T-cell (primary cell): ENCODE data around the gene SLC28A1. TPM values are rescaled to one million over a fixed set of nuclear protein-coding genes. Genes with fewer than 3 reads are reported as not detected.

Experiments
- ATAC-seq, 4 experiments: fragments of 200-7000 bp in 3 of 4; fragments of 150-1000 bp in 1 of 4; cut with Tn5 transposase; replicated peaks in 1 of 4; 1 replicate in 3 of 4; 2 replicates in 1 of 4; pipeline ENCODE4 v1.10.0; 2021; ENCODE audit warnings: moderate library complexity in 3 of 4, mild to moderate bottlenecking in 2 of 4, moderate number of reproducible peaks in 1 of 4
- CTCF ChIA-PET, 2 donors: fragments of 300-600 bp; sonication (Branson Sonifier 250); formaldehyde crosslinking; loops; one replicate each; lab custom pipeline; 2022; ENCODE audit warnings: antibody characterized with exemption in 2 of 2; lab: Charles Lee
- POLR2A ChIA-PET, 2 donors: fragments of 300-600 bp; sonication (Branson Sonifier 250); formaldehyde crosslinking; loops; one replicate each; lab custom pipeline; 2022; ENCODE audit warnings: antibody characterized with exemption in 2 of 2; lab: Charles Lee
- DNase-seq, 35 experiments: peaks; one replicate each; pipeline versions ENCODE4 v3.0.0 to v3.0.0-alpha.2; 2013 to 2023
- H3K27ac ChIP-seq: one replicate; pipeline ENCODE4 v1.5.1; 2013; ENCODE audit warnings: low read length
- H3K27me3 ChIP-seq, 2 experiments: replicated peaks in 1 of 2; 1 replicate in 1 of 2; 2 replicates in 1 of 2; pipeline versions ENCODE4 v1.6.1 to v1.7.0; 2013; ENCODE audit warnings: low read length in 1 of 2, mixed read lengths in 1 of 2; ENCODE audit not compliant: control insufficient read depth in 2 of 2, insufficient read depth in 2 of 2; ENCODE audit errors: extremely low read depth in 1 of 2
- H3K36me3 ChIP-seq, 2 donors: 1 replicate in 1 of 2; 2 replicates in 1 of 2; pipeline versions ENCODE4 v1.6.1 to v1.7.0; 2013; ENCODE audit warnings: low read length in 1 of 2; ENCODE audit not compliant: control insufficient read depth in 2 of 2, insufficient read depth in 1 of 2; ENCODE audit errors: extremely low read depth in 1 of 2
- H3K4me1 ChIP-seq, 2 experiments: 1 replicate in 1 of 2; 2 replicates in 1 of 2; pipeline versions ENCODE4 v1.6.1 to v1.7.0; 2013; ENCODE audit warnings: low read length in 2 of 2, mixed read lengths in 1 of 2; ENCODE audit not compliant: insufficient read depth in 2 of 2, control insufficient read depth in 1 of 2; ENCODE audit errors: extremely low read depth in 1 of 2
- H3K4me3 ChIP-seq, 2 donors: 1 replicate in 1 of 2; 2 replicates in 1 of 2; pipeline versions ENCODE4 v1.5.1 to v1.7.0; 2013; ENCODE audit warnings: mild to moderate bottlenecking in 2 of 2, low read length in 1 of 2, moderate library complexity in 1 of 2; ENCODE audit not compliant: control insufficient read depth in 1 of 2; ENCODE audit errors: extremely low read depth in 1 of 2
- H3K9me3 ChIP-seq: 2 replicates; pipeline ENCODE4 v1.7.0; 2013
- H3K27ac Mint-ChIP-seq, 2 donors: one replicate each; pipeline ENCODE4 v1.8.0; 2020 to 2021; ENCODE audit warnings: mild to moderate bottlenecking in 2 of 2, mixed read lengths in 2 of 2
- H3K27me3 Mint-ChIP-seq, 2 donors: one replicate each; pipeline ENCODE4 v1.8.0; 2021 to 2022; ENCODE audit warnings: mixed read lengths in 2 of 2
- H3K36me3 Mint-ChIP-seq: one replicate; pipeline ENCODE4 v1.8.0; 2021; ENCODE audit warnings: mixed read lengths
- H3K4me1 Mint-ChIP-seq, 3 donors: one replicate each; pipeline ENCODE4 v1.8.0; 2020 to 2022; ENCODE audit warnings: mixed read lengths in 3 of 3, mild to moderate bottlenecking in 1 of 3
- H3K4me3 Mint-ChIP-seq, 3 donors: one replicate each; pipeline ENCODE4 v1.8.0; 2020 to 2022; ENCODE audit warnings: mild to moderate bottlenecking in 3 of 3, mixed read lengths in 3 of 3, moderate library complexity in 3 of 3
- H3K9me3 Mint-ChIP-seq, 3 donors: one replicate each; pipeline ENCODE4 v1.8.0; 2020 to 2022; ENCODE audit warnings: mixed read lengths in 3 of 3
- WGBS: methylation state at CpG from one replicate; pipeline ENCODE4 v1.1.5; 2013; ENCODE audit warnings: missing lambda C conversion rate; ENCODE audit not compliant: insufficient coverage; 5-methylcytosine and 5-hydroxymethylcytosine counted together
- total RNA-seq, 35 experiments: library from RNA in 6 of 35; stranded (reverse) in 6 of 35; fragments of 120-200 nt in 1 of 35; gene quantifications; one replicate each; pipeline versions ENCODE4 v1.2.1 to v1.2.4 and lab custom pipeline; 2013 to 2026

The SLC28A1 gene
- total RNA-seq, 5 donors from 2014 or later (not counting 1 experiment from before 2014, with no cell fraction given), result not detected

DNA sequence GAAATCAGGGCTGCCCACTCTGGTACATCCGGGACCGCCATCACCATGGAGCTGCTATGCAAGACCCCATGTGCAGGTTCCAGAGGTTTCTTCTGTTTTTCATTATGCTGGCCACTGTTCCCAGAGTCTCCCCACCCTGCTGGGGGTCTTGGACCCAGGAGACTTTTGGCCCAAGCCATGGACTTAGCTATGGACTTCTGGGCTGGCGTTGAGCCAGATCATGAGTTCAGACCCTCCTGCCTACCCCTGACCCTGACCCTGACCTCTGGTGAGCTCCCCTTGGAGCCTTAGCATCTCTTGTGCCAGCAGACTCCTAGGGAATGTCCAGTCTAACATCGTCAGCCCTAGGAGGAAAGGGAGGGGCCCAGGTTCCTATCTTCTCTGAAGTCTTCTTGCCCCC is 25.3 kb downstream of the SLC28A1 start:
- Histone ChIP-seq H3K27ac (no peak overlapping the region), H3K27me3 (peaks cover 0 to 14% of the 10 kb centered on the region in 2 experiments), H3K4me1 (no peaks in the 10 kb centered on the region), H3K36me3 (no peaks in the 10 kb centered on the region), H3K9me3 (no peaks in the 10 kb centered on the region), H3K4me3 (no peak overlapping the region)
- Mint-ChIP-seq H3K27me3 (peaks cover 0 to 2% of the 10 kb centered on the region in 2 donors), H3K27ac (no peak overlapping the region), H3K4me1 (peaks cover 0 to under 1% (median under 1%) of the 10 kb centered on the region in 3 donors), H3K36me3 (no peaks in the 10 kb centered on the region), H3K9me3 (no peaks in the 10 kb centered on the region), H3K4me3 (no peak overlapping the region)
- DNase-seq (no peak), ATAC-seq (no peak)
- CTCF ChIA-PET, result no interaction called here
- WGBS, result 86% methylated on average over 3 of the region's 4 CpGs
- POLR2A ChIA-PET, result no interaction called here

GRCh38 chr15:84910928-84911623 is 26.6 kb downstream of the SLC28A1 start:
- Histone ChIP-seq H3K4me1 (no peaks in the 10 kb centered on the region), H3K9me3 (no peaks in the 10 kb centered on the region), H3K4me3 (no peak overlapping the region), H3K27ac (no peak overlapping the region), H3K27me3 (peaks cover 0 to 22% of the 10 kb centered on the region in 2 experiments), H3K36me3 (no peaks in the 10 kb centered on the region)
- ChIA-PET CTCF (no interaction called here), POLR2A (no interaction called here)
- H3K36me3 Mint-ChIP-seq, result no peaks in the 10 kb centered on the region
- H3K27ac Mint-ChIP-seq, result no peak overlapping the region
- H3K27me3 Mint-ChIP-seq, result peaks cover 4 to 5% of the 10 kb centered on the region in 2 donors
- 96% methylated on average over 12 of the region's 17 CpGs for WGBS
- no peak for ATAC-seq
- no peak for DNase-seq
- no peaks in the 10 kb centered on the region for H3K9me3 Mint-ChIP-seq
- no peak overlapping the region for H3K4me3 Mint-ChIP-seq
- peaks cover 4 to 5% (median 5%) of the 10 kb centered on the region in 3 donors for H3K4me1 Mint-ChIP-seq

GRCh38 chr15:84911879-84912660 is 27.6 kb downstream of the SLC28A1 start:
- no peak overlapping the region for H3K27ac Mint-ChIP-seq
- Histone ChIP-seq H3K36me3 (no peaks in the 10 kb centered on the region), H3K4me1 (no peaks in the 10 kb centered on the region), H3K4me3 (no peak overlapping the region), H3K9me3 (no peaks in the 10 kb centered on the region), H3K27ac (no peak overlapping the region), H3K27me3 (peaks cover 0 to 26% of the 10 kb centered on the region in 2 experiments)
- ATAC-seq (no peak), DNase-seq (no peak)
- 70% methylated on average over 2 of the region's 6 CpGs for WGBS
- H3K4me3 Mint-ChIP-seq, result no peak overlapping the region
- peaks cover 4 to 5% (median 5%) of the 10 kb centered on the region in 3 donors for H3K4me1 Mint-ChIP-seq
- no peaks in the 10 kb centered on the region for H3K9me3 Mint-ChIP-seq
- H3K27me3 Mint-ChIP-seq, result peaks cover 4 to 5% of the 10 kb centered on the region in 2 donors
- POLR2A ChIA-PET, result no interaction called here
- no peaks in the 10 kb centered on the region for H3K36me3 Mint-ChIP-seq
- CTCF ChIA-PET, result no interaction called here

DNA sequence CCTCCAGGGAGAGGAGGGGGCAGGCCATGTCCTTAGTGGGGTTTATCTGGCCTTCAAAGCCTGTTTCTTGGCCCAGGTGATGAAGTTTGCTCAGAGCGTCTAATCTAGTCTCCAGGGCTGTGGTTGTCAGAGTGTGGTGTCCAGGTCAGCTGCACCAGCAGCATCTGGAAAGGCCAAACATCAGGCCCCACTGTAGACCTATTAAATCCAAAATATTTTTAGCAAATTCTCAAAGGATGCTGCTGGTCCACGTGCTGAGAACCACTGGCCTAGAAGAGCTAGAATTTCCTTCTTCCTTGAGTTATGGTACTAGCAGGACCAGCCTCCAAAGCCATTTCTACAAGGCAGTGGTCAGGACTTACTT is 28.9 kb downstream of the SLC28A1 start:
- Mint-ChIP-seq H3K4me3 (no peak overlapping the region), H3K36me3 (no peaks in the 10 kb centered on the region), H3K9me3 (no peaks in the 10 kb centered on the region), H3K4me1 (peaks cover 4 to 5% (median 5%) of the 10 kb centered on the region in 3 donors), H3K27ac (no peak overlapping the region), H3K27me3 (peaks cover 4 to 5% of the 10 kb centered on the region in 2 donors)
- ATAC-seq, result no peak
- no CpG with 5 or more reads among the region's 2 CpGs for WGBS
- H3K27ac ChIP-seq, result no peak overlapping the region
- no peaks in the 10 kb centered on the region for H3K9me3 ChIP-seq
- H3K4me1 ChIP-seq, result no peaks in the 10 kb centered on the region
- POLR2A ChIA-PET, result interaction anchor here in 1 of 2 donors (0.5 kb wide), 1 partner anchor 68 kb away, joined by 4 read pairs; no protein-coding TSS in a partner anchor
- peaks cover 0 to 26% of the 10 kb centered on the region in 2 experiments for H3K27me3 ChIP-seq
- CTCF ChIA-PET, result no interaction called here
- no peak for DNase-seq
- H3K4me3 ChIP-seq, result no peak overlapping the region
- no peaks in the 10 kb centered on the region for H3K36me3 ChIP-seq

DNA sequence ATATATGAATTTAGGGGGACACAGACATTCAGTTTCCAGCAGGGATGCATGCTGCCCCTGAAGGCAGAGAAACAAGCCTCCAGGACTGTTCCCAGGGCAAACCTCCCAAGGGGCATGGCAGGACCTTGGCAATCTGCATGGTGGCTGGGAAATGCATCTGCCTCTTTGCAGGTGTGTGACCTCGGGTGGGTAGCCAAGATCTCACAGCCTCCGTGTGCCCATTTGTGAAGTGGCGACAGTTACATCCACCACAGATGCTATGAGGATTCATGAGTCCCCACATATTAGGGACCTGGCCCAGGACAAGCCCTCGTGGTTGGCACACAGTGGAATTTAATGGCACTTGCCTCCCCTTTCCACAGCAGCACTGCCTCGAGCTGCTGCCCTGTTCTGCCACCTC is 29.9 kb downstream of the SLC28A1 start:
- Histone ChIP-seq H3K36me3 (no peaks in the 10 kb centered on the region), H3K4me3 (no peak overlapping the region), H3K27me3 (peaks cover 0 to 26% of the 10 kb centered on the region in 2 experiments), H3K9me3 (no peaks in the 10 kb centered on the region), H3K4me1 (no peaks in the 10 kb centered on the region), H3K27ac (no peak overlapping the region)
- ATAC-seq (no peak), DNase-seq (no peak)
- Mint-ChIP-seq H3K27me3 (peaks cover 4 to 5% of the 10 kb centered on the region in 2 donors), H3K9me3 (no peaks in the 10 kb centered on the region), H3K4me1 (peaks cover 4 to 5% (median 5%) of the 10 kb centered on the region in 3 donors), H3K4me3 (no peak overlapping the region), H3K36me3 (no peaks in the 10 kb centered on the region), H3K27ac (no peak overlapping the region)
- 100% methylated on average over 2 of the region's 5 CpGs for WGBS
- ChIA-PET POLR2A (no interaction called here), CTCF (no interaction called here)

- ATAC-seq (peak; percentile 40 to 68 (median 56)), DNase-seq (peak in 12 of 35 experiments; percentile 1 to 31 (median 10))
- Histone ChIP-seq H3K27ac (no peak overlapping the region), H3K9me3 (no peaks in the 10 kb centered on the region), H3K4me3 (no peak overlapping the region), H3K4me1 (no peaks in the 10 kb centered on the region), H3K27me3 (peaks cover 0 to 21% of the 10 kb centered on the region in 2 experiments), H3K36me3 (no peaks in the 10 kb centered on the region)
- Mint-ChIP-seq H3K4me3 (no peak overlapping the region), H3K27me3 (peaks cover 4 to 5% of the 10 kb centered on the region in 2 donors), H3K4me1 (peaks cover 4 to 5% (median 5%) of the 10 kb centered on the region in 3 donors), H3K9me3 (no peaks in the 10 kb centered on the region), H3K27ac (peak overlapping the region in 1 of 2 donors; percentile 31), H3K36me3 (no peaks in the 10 kb centered on the region)
- WGBS, result 70% methylated on average over 7 of the region's 12 CpGs
- ChIA-PET POLR2A (interaction anchor here in 1 of 2 donors (0.5 kb wide), 1 partner anchor 51 kb away, joined by 3 read pairs; no protein-coding TSS in a partner anchor), CTCF (no interaction called here)
These were observed 30.6 kb downstream of the SLC28A1 start for GRCh38 chr15:84914909-84915605.
